SU-DHL-6 (cell line): ENCODE measurements around the gene OXLD1.

Experiments used
- EZH2phosphoT487 ChIP-seq: fragments of 200-600 bp; sonication (generic), shearing (Covaris generic); conservative IDR thresholded peaks from 2 replicates; pipeline ENCODE4 v1.6.1; 2018; ENCODE audit warnings: mild to moderate bottlenecking, antibody characterized with exemption, low read length, moderate library complexity, mixed read lengths
- TF ChIP-seq, protein P1 (sequence below): fragments of 200-600 bp; sonication (generic); IDR thresholded peaks from one replicate; pipeline ENCODE4 v1.5.1; 2017; ENCODE audit warnings: antibody characterized with exemption, mild to moderate bottlenecking, low read length, moderate library complexity; ENCODE audit not compliant: insufficient read depth, poor library complexity, severe bottlenecking

- TF ChIP-seq, protein P1, sequence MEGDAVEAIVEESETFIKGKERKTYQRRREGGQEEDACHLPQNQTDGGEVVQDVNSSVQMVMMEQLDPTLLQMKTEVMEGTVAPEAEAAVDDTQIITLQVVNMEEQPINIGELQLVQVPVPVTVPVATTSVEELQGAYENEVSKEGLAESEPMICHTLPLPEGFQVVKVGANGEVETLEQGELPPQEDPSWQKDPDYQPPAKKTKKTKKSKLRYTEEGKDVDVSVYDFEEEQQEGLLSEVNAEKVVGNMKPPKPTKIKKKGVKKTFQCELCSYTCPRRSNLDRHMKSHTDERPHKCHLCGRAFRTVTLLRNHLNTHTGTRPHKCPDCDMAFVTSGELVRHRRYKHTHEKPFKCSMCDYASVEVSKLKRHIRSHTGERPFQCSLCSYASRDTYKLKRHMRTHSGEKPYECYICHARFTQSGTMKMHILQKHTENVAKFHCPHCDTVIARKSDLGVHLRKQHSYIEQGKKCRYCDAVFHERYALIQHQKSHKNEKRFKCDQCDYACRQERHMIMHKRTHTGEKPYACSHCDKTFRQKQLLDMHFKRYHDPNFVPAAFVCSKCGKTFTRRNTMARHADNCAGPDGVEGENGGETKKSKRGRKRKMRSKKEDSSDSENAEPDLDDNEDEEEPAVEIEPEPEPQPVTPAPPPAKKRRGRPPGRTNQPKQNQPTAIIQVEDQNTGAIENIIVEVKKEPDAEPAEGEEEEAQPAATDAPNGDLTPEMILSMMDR = no peak
- TF ChIP-seq EZH2phosphoT487 = no peak
These were observed 7.3 kb upstream of the OXLD1 start for GRCh38 chr17:81673561-81674258.
